Neural crest cell (in vitro differentiated cells): ENCODE data around the gene EZR. TPM values are rescaled to one million over a fixed set of nuclear protein-coding genes. Genes with fewer than 3 reads are reported as not detected.
"Not testable (repeated sequence)": the region's sequence is repeated elsewhere in the genome, so short reads cannot be mapped to it uniquely, and the experiment has no call there.

Source experiments
- DNase-seq: peaks from one replicate; pipeline ENCODE4 v3.0.0; 2021; ENCODE audit warnings: low read depth, mixed read lengths, low spot score
- H3K27ac Mint-ChIP-seq: one replicate; pipeline ENCODE4 v1.8.0; 2021; ENCODE audit warnings: mild to moderate bottlenecking, mixed read lengths; ENCODE audit not compliant: unreplicated experiment
- H3K27me3 Mint-ChIP-seq: 2 replicates; pipeline ENCODE4 v1.8.0; 2021; ENCODE audit warnings: low read depth, mild to moderate bottlenecking, mixed read lengths
- H3K36me3 Mint-ChIP-seq: 2 replicates; pipeline ENCODE4 v1.8.0; 2021; ENCODE audit warnings: low read depth, mild to moderate bottlenecking, mixed read lengths
- H3K4me1 Mint-ChIP-seq: 2 replicates; pipeline ENCODE4 v1.8.0; 2021; ENCODE audit warnings: mixed read lengths
- H3K4me3 Mint-ChIP-seq: one replicate; pipeline ENCODE4 v1.8.0; 2021; ENCODE audit warnings: mild to moderate bottlenecking, mixed read lengths
- H3K9me3 Mint-ChIP-seq: 2 replicates; pipeline ENCODE4 v1.8.0; 2021; ENCODE audit warnings: mixed read lengths
- total RNA-seq: library from RNA; stranded (reverse); gene quantifications from 2 replicates; pipeline ENCODE4 v1.2.1, GENCODE V29; 2021
- TF ChIP-seq, protein P1 (sequence below): fragments of 200-600 bp; sonication (generic); conservative IDR thresholded peaks from 2 replicates; pipeline ENCODE4 v1.5.0; 2021; ENCODE audit warnings: antibody characterized with exemption, mild to moderate bottlenecking

The EZR gene
- total RNA-seq, 1 donor from 2014 or later, result 88.2 TPM

DNA sequence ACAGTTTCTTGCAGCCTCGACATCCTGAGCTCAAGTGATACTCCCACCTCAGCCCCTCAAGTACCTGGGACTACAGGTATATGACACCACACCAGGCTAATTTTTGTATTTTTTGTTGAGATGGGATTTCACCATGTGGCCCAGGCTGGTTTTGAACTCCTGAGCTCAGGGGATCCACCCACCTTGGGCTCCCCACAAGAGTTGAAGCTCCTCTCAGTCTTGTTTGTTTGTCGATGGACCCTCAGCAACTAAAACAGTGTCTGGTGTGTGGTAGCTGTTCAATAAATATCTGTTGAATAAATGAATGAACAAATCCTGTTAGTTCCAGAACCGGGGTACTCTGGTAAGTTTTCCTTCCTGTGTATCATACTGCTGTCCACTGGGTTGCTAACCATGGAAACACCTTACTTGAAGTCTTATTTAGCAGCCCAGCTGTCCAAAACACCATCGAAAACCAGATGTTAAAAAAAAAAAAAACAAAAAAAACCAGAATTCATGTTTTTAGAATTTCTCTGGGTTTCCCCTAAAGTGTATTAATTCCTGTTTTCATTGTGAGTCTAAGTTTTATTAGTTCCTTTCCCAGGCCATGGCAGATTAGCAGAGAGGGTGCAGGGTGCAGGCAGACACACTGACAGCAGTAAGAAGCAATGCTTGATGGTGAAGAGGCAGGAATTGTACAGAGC lies 7.8 kb upstream of the EZR start:
- Mint-ChIP-seq H3K27ac (no peak overlapping the region), H3K9me3 (no peaks in the 10 kb centered on the region), H3K27me3 (peaks cover 3% of the 10 kb centered on the region), H3K4me3 (no peak overlapping the region), H3K36me3 (no peaks in the 10 kb centered on the region), H3K4me1 (peaks cover 5% of the 10 kb centered on the region)
- TF ChIP-seq, protein P1, sequence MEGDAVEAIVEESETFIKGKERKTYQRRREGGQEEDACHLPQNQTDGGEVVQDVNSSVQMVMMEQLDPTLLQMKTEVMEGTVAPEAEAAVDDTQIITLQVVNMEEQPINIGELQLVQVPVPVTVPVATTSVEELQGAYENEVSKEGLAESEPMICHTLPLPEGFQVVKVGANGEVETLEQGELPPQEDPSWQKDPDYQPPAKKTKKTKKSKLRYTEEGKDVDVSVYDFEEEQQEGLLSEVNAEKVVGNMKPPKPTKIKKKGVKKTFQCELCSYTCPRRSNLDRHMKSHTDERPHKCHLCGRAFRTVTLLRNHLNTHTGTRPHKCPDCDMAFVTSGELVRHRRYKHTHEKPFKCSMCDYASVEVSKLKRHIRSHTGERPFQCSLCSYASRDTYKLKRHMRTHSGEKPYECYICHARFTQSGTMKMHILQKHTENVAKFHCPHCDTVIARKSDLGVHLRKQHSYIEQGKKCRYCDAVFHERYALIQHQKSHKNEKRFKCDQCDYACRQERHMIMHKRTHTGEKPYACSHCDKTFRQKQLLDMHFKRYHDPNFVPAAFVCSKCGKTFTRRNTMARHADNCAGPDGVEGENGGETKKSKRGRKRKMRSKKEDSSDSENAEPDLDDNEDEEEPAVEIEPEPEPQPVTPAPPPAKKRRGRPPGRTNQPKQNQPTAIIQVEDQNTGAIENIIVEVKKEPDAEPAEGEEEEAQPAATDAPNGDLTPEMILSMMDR, result no peak
- DNase-seq, result no peak

DNA sequence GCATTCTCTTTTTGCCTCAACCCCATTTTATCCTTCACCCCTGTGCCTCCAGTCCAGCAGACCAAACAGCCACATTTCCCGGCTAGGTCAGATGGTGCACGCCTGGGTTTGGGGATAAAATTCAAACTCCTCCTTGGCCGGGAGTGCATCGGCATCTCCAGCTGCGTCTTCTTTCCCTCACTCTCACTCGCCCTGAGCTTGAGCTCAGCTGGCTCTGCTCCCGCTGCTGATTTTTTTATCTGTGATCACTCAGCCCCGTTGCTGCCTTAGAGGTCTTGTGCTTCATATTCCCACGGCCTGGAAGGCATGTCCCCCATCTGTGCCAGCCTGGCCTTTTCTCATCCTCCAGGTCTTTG lies 6.8 kb upstream of the EZR start:
- no peak for DNase-seq
- H3K4me3 Mint-ChIP-seq, result no peak overlapping the region
- H3K27me3 Mint-ChIP-seq, result peaks cover 3% of the 10 kb centered on the region
- H3K9me3 Mint-ChIP-seq, result no peaks in the 10 kb centered on the region
- H3K4me1 Mint-ChIP-seq, result peaks cover 5% of the 10 kb centered on the region
- TF ChIP-seq, protein P1, result no peak
- H3K27ac Mint-ChIP-seq, result no peak overlapping the region
- no peaks in the 10 kb centered on the region for H3K36me3 Mint-ChIP-seq

DNA sequence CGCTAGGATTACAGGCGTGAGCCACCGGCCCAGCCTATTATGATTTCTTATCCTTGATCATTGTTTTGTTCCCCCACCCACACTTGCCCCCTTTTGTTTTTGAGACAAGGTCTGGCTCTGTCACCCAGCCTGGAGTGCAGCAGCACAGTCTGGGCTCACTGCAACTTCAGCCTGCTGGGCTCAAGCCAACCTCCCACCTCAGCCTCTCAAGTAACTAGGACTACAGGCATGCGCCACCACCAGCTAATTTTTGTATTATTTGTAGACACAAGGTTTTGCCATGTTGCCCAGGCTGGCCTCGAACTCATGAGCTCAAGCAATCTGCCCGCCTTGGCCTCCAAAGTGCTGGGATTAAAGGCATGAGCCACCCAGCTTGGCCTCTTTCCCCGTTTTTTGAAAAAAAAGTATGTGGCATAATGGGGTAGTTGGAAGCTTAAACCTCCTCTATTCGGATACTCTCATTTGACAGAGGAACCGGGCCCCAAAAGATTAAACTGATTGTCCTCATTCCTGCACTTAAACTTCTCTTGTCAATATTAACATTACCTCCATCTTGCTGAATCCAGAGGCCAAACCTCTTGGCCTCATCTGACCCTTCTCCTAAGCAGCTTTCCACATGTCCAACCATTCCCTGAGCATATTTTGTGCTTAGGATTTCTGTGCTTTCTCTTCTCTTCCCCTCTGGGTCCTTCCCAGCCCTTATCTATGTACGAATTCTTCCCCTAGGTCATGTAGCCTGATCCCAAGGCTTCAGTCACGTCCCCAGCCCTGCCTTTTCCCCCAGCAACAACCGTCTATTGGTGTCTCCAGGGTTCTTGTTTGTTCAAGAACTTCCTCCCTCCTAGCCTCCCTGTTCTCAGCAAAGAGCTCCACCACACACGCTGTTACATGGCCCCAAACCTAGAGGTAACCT lies 6.1 kb upstream of the EZR start:
- TF ChIP-seq, protein P1, result no peak
- H3K9me3 Mint-ChIP-seq, result no peaks in the 10 kb centered on the region
- H3K27ac Mint-ChIP-seq, result no peak overlapping the region
- H3K4me1 Mint-ChIP-seq, result peaks cover 5% of the 10 kb centered on the region
- no peaks in the 10 kb centered on the region for H3K36me3 Mint-ChIP-seq
- H3K4me3 Mint-ChIP-seq, result peak overlapping the region; percentile 36
- DNase-seq, result no peak
- peaks cover 3% of the 10 kb centered on the region for H3K27me3 Mint-ChIP-seq

DNA sequence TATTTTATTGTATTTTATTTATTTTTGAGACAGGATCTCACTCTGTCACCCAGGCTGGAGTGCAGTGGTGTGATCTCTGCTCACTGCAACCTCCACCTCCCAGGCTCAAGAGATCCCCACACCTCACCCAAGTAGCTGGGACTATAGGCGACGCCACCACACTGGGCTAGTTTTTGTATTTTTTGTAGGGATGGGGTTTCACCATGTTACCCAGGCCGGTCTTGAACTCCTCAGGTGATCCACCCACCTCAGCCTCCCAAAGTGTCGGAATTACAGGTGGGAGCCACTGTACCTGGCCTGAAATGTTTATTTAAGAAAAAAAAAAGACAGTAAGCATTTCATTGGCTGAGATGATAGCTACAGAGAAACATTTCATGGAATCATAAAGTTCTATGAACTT lies 4.4 kb upstream of the EZR start:
- not testable (repeated sequence) for H3K9me3 Mint-ChIP-seq, H3K36me3 Mint-ChIP-seq

DNA sequence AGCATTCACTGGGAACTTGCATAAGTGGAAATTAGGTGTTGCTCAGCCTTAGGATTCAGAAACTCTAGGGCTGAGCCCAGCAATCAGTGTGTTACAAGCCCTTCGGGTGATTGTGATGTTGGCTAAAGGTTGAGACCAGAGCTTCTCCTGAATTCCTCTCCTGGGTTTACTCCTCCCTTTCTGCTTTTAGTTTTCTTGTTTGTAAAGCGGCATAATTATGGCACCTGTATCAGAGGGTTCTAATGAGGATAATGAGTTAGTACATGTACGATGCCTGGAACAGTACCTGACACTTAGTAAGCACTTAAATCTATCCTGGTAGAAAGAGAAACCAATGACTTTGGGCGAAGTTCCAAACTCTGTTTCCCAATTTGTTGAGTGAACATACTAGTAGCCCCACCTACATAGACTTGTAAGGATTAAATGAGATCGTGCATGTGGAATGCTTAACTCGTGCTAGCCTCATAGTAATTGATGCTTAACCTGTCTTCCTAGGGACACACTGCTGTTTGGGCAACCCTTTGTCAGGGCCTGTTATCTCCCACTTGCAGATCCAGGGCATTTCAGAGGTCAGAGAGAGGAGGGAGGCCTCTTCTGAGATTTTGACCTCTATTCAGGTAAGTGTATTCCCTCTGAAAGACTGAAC lies 932 bp upstream of the EZR start:
- TF ChIP-seq, protein P1, result no peak
- H3K27me3 Mint-ChIP-seq, result no peaks in the 10 kb centered on the region
- H3K9me3 Mint-ChIP-seq, result no peaks in the 10 kb centered on the region
- H3K4me1 Mint-ChIP-seq, result peaks cover 33% of the 10 kb centered on the region
- DNase-seq, result no peak
- peak overlapping the region; percentile 88 for H3K4me3 Mint-ChIP-seq
- peaks cover 5% of the 10 kb centered on the region for H3K36me3 Mint-ChIP-seq
- H3K27ac Mint-ChIP-seq, result no peak overlapping the region

More for the DNA sequence above, 4.4 kb upstream of the EZR start:
- H3K27ac Mint-ChIP-seq, H3K4me3 Mint-ChIP-seq, DNase-seq, H3K27me3 Mint-ChIP-seq, H3K4me1 Mint-ChIP-seq: not testable (repeated sequence)
